ENCODE measurements around the gene DOCK8. TPM values are rescaled to one million over a fixed set of nuclear protein-coding genes. Genes with fewer than 3 reads are reported as not detected.

The DOCK8 gene
- total and polyA plus RNA-seq, 10 of the 15 experiments (the other 5 are each of a cell fraction or from before 2014, with no cell fraction given) = 35.4 to 100 (median 44.7) TPM

DNA sequence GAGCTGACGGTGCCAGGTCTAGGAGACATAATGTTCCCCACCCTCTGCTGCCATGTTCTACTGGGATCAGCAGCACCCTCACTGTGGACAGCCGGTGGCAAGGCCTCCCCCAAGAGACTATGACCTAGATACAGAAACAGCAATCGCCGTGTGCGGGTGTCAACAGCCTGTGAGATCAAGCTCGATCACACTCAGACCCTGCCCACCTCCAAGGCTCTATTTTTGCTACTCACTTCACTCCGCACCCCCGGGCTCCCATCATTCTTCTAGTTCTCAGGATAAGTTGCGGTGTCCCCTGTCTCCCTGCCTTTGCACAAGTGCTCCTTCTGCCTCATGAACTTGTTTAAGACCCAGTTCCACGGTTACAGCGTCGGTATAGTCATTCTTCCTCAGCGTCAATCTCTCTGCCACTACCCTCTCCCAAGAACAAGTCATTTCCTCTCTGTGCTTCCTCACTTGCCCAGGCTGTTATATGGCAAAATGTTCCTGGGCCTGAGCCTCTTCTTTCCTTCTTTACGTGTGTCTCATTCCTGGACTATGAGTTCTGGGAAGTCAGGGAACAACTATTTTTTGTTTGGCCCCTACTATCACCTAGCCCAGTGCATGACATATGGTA is 5.4 kb upstream of the DOCK8 start:
- H3K4me2 ChIP-seq (ENCODE audit: control insufficient read depth, insufficient read depth) = no peak overlapping the region
- no peak overlapping the region for H3K27ac ChIP-seq (ENCODE audit: control insufficient read depth, insufficient read depth)
- no peaks in the 10 kb centered on the region for H3K79me2 ChIP-seq (ENCODE audit: control insufficient read depth, insufficient read depth, low read length)
- DNase-seq (ENCODE audit: low read depth, low spot score) (no peak), FAIRE-seq (no peak), ATAC-seq (no peak)
- H4K20me1 ChIP-seq (ENCODE audit: control insufficient read depth, insufficient read depth) = no peaks in the 10 kb centered on the region
- no peak overlapping the region for H3K4me3 ChIP-seq
- H3K9me3 ChIP-seq (replicated peaks; ENCODE audit: control insufficient read depth, insufficient read depth, low read length) = no peaks in the 10 kb centered on the region
- intact Hi-C loops (cut with micrococcal nuclease; ENCODE audit: unreplicated experiment) = no loop called here
- H3K36me3 ChIP-seq (ENCODE audit: control insufficient read depth in 2 of 2, insufficient read depth in 2 of 2, low read length in 1 of 2) = no peaks in the 10 kb centered on the region
- H3K27me3 ChIP-seq (replicated peaks in 1 of 2; ENCODE audit: control insufficient read depth in 2 of 2, insufficient read depth in 2 of 2, low read length in 1 of 2) = no peaks in the 10 kb centered on the region; a peak in 1 of 4 replicates
- 68% methylated on average over 14 of the region's 14 CpGs for WGBS (ENCODE audit: insufficient coverage, insufficient replicate concordance, low lambda C conversion rate, missing lambda C conversion rate)
- CTCF ChIA-PET = no interaction called here
- H3K9ac ChIP-seq (ENCODE audit: control insufficient read depth, insufficient read depth, low read length) = no peak overlapping the region
- no TSS peak for BruUV-seq (replicated peaks)
- no peaks in the 10 kb centered on the region for H3K4me1 ChIP-seq (ENCODE audit: control insufficient read depth, insufficient read depth, low read length)
- no peak overlapping the region for H2AFZ ChIP-seq (ENCODE audit: control insufficient read depth, low read depth, low read length)
- RAD21 ChIA-PET (ENCODE audit: unreplicated experiment) = no interaction called here
- POLR2A ChIA-PET = no interaction called here
- in situ Hi-C loops (cut with MboI) = no loop called here
- SMC1A ChIA-PET (ENCODE audit: uncharacterized antibody, unreplicated experiment) = no interaction called here
- TF ChIP-seq IKZF1 (conservative IDR thresholded peaks at IDR 0.05) = no peak
- TF ChIP-seq FOXK2 (IDR thresholded peaks at IDR 0.05) = no peak
- TF ChIP-seq, protein P1, sequence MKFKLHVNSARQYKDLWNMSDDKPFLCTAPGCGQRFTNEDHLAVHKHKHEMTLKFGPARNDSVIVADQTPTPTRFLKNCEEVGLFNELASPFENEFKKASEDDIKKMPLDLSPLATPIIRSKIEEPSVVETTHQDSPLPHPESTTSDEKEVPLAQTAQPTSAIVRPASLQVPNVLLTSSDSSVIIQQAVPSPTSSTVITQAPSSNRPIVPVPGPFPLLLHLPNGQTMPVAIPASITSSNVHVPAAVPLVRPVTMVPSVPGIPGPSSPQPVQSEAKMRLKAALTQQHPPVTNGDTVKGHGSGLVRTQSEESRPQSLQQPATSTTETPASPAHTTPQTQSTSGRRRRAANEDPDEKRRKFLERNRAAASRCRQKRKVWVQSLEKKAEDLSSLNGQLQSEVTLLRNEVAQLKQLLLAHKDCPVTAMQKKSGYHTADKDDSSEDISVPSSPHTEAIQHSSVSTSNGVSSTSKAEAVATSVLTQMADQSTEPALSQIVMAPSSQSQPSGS (IDR thresholded peaks at IDR 0.05; ENCODE audit: low read length) = no peak
- TF ChIP-seq, protein P2, sequence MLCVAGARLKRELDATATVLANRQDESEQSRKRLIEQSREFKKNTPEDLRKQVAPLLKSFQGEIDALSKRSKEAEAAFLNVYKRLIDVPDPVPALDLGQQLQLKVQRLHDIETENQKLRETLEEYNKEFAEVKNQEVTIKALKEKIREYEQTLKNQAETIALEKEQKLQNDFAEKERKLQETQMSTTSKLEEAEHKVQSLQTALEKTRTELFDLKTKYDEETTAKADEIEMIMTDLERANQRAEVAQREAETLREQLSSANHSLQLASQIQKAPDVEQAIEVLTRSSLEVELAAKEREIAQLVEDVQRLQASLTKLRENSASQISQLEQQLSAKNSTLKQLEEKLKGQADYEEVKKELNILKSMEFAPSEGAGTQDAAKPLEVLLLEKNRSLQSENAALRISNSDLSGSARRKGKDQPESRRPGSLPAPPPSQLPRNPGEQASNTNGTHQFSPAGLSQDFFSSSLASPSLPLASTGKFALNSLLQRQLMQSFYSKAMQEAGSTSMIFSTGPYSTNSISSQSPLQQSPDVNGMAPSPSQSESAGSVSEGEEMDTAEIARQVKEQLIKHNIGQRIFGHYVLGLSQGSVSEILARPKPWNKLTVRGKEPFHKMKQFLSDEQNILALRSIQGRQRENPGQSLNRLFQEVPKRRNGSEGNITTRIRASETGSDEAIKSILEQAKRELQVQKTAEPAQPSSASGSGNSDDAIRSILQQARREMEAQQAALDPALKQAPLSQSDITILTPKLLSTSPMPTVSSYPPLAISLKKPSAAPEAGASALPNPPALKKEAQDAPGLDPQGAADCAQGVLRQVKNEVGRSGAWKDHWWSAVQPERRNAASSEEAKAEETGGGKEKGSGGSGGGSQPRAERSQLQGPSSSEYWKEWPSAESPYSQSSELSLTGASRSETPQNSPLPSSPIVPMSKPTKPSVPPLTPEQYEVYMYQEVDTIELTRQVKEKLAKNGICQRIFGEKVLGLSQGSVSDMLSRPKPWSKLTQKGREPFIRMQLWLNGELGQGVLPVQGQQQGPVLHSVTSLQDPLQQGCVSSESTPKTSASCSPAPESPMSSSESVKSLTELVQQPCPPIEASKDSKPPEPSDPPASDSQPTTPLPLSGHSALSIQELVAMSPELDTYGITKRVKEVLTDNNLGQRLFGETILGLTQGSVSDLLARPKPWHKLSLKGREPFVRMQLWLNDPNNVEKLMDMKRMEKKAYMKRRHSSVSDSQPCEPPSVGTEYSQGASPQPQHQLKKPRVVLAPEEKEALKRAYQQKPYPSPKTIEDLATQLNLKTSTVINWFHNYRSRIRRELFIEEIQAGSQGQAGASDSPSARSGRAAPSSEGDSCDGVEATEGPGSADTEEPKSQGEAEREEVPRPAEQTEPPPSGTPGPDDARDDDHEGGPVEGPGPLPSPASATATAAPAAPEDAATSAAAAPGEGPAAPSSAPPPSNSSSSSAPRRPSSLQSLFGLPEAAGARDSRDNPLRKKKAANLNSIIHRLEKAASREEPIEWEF (IDR thresholded peaks at IDR 0.05; ENCODE audit: insufficient replicate concordance, low read depth, low read length) = no peak
- no peak for TF ChIP-seq BRCA1 (IDR thresholded peaks at IDR 0.05; ENCODE audit: low read depth, low read length)
- TF ChIP-seq CHD2 (IDR thresholded peaks at IDR 0.05; ENCODE audit: borderline replicate concordance, low read depth, low read length) = no peak
- TF ChIP-seq RFX5 (IDR thresholded peaks at IDR 0.05; ENCODE audit: low read depth, low read length) = no peak
- TF ChIP-seq, protein P3, sequence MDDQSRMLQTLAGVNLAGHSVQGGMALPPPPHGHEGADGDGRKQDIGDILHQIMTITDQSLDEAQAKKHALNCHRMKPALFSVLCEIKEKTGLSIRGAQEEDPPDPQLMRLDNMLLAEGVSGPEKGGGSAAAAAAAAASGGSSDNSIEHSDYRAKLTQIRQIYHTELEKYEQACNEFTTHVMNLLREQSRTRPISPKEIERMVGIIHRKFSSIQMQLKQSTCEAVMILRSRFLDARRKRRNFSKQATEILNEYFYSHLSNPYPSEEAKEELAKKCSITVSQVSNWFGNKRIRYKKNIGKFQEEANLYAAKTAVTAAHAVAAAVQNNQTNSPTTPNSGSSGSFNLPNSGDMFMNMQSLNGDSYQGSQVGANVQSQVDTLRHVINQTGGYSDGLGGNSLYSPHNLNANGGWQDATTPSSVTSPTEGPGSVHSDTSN (IDR thresholded peaks at IDR 0.05; ENCODE audit: insufficient replicate concordance, low read depth, low read length) = no peak
- no peak for TF ChIP-seq ZNF622 (IDR thresholded peaks at IDR 0.05)
- TF ChIP-seq, protein P4, sequence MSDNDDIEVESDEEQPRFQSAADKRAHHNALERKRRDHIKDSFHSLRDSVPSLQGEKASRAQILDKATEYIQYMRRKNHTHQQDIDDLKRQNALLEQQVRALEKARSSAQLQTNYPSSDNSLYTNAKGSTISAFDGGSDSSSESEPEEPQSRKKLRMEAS (IDR thresholded peaks at IDR 0.05; ENCODE audit: low read depth, low read length) = no peak
- TF ChIP-seq, protein P5, sequence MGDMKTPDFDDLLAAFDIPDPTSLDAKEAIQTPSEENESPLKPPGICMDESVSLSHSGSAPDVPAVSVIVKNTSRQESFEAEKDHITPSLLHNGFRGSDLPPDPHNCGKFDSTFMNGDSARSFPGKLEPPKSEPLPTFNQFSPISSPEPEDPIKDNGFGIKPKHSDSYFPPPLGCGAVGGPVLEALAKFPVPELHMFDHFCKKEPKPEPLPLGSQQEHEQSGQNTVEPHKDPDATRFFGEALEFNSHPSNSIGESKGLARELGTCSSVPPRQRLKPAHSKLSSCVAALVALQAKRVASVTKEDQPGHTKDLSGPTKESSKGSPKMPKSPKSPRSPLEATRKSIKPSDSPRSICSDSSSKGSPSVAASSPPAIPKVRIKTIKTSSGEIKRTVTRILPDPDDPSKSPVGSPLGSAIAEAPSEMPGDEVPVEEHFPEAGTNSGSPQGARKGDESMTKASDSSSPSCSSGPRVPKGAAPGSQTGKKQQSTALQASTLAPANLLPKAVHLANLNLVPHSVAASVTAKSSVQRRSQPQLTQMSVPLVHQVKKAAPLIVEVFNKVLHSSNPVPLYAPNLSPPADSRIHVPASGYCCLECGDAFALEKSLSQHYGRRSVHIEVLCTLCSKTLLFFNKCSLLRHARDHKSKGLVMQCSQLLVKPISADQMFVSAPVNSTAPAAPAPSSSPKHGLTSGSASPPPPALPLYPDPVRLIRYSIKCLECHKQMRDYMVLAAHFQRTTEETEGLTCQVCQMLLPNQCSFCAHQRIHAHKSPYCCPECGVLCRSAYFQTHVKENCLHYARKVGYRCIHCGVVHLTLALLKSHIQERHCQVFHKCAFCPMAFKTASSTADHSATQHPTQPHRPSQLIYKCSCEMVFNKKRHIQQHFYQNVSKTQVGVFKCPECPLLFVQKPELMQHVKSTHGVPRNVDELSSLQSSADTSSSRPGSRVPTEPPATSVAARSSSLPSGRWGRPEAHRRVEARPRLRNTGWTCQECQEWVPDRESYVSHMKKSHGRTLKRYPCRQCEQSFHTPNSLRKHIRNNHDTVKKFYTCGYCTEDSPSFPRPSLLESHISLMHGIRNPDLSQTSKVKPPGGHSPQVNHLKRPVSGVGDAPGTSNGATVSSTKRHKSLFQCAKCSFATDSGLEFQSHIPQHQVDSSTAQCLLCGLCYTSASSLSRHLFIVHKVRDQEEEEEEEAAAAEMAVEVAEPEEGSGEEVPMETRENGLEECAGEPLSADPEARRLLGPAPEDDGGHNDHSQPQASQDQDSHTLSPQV (IDR thresholded peaks at IDR 0.05) = no peak
- no peak for TF ChIP-seq RUNX3 (IDR thresholded peaks at IDR 0.05; ENCODE audit: low read length)

Data from GM12878 (cell line).